ENCODE measurements around the gene WASHC3.
"Not testable (repeated sequence)": the region's sequence is repeated elsewhere in the genome, so short reads cannot be mapped to it uniquely, and the experiment has no call there.

The WASHC3 gene, protein sequence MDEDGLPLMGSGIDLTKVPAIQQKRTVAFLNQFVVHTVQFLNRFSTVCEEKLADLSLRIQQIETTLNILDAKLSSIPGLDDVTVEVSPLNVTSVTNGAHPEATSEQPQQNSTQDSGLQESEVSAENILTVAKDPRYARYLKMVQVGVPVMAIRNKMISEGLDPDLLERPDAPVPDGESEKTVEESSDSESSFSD

DNA sequence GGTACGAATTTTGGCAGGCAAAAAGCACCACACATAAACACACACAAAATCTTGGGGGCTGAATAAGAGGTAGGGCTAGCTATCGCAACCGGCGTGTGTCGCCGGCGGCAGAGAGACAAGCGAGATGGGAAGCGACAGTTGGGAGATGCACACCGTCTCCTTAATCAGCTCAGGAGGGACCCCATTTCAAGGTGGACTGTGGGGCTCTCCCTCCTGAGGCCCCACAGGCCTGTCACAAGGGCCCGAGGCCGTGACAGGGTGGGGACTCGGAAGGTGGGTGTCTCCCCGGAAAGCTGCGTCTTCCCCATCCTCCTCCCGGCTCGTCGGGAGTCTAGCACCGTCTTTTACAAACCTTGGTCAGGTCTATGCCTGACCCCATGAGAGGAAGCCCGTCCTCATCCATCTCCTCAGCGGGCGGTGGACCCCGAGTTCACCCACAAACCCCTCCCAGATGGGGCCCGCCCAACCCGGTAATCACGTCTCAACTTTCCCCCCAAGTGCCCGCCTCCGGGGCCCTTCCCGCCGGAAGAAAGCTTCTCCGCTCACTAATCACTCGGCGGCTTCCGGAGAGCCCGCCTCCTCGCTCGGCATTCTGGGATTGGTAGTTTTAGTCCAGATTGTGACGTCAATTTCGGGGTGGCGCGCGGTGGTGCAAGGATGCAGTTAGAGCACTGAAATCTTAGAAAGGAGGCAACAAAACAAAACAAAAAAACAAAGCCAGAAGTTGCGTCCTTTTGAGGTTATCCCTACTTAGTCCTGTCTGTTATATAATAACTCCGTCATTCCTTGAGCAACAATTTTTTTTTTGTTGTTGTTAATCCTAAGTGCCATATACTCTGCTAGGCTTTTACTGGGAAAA, at the start of gene WASHC3:
Gene WASHC3, minus strand, starts transcription at position 432 of the 859 bp plus-strand sequence. Its CDS starts 29 bp downstream, at position 403.
- peak; percentile 88 to 91 for DNase-seq (ENCODE audit: low read depth in 2 of 2)

DNA sequence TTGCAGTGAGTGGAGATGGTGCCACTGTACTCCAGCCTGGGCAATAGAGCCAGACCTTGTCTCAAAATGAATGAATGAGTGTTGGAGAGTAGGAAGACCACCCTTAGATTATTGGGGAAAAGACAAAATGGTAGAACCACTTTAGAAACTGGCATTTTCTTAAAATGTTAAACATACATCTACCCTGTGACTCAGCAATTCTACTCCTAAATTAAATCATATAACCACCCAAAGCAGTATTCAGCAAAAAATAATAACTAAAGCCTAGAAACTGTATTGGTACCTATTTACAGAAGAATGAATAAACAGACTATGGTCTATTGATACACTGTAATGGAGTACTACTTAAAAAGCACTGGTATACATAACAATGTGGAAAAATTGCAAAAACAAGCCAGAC, 49.0 kb upstream of the WASHC3 start:
- DNase-seq (ENCODE audit: low read depth in 2 of 2), result no peak

GRCh38 chr12:102107970-102108369, 46.2 kb upstream of the WASHC3 start:
- DNase-seq (ENCODE audit: low read depth in 2 of 2), result no peak

GRCh38 chr12:102106905-102107304, 45.1 kb upstream of the WASHC3 start:
- no peak for DNase-seq (ENCODE audit: low read depth in 2 of 2)

GRCh38 chr12:102096855-102097254, 35.1 kb upstream of the WASHC3 start:
- DNase-seq (ENCODE audit: low read depth in 2 of 2), result no peak

DNA sequence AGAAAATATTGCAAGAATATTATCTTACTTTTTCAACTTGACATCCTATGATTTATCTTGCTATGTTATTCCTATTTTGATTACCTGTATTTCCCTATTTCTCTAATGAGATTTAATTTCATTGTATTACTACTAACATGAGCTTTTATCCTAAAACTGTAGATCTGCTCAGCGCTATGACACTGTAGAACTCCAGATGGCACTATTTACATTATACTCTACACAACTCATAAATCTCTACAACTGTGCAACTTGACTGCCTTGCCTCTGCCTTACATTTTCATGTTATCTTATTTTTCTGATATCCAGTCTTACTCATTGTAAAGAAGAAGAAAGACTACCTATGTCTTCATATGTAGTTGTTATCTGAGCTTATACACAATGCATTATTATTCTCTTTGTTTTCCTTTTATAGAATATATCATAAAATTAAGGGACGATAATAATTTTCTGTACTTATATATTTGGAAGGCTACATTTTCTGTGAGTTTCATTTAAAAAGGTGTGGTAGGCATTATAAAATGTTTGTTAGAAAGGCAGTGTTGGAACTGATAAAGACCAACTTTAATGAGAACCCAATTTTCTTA, 34.0 kb upstream of the WASHC3 start:
- DNase-seq (ENCODE audit: low read depth in 2 of 2), result no peak

DNA sequence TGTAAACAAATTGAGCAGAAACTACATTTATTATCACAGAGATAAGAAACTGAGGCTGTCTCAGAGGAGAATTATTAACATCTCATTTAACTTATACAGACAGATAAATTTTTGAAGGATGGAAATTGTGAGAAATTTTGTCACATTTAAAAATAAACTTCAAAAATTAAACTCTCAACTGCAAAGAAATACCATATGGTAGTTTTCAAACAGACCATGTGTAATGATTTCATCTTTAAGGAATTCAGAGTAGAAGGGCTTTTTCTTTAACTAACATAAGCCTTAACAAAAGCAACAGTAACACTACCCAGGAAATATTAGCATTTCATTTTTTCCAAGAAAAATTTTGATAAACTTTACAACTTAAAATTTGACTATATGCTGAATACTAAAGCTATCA, 31.5 kb upstream of the WASHC3 start:
- no peak for DNase-seq (ENCODE audit: low read depth in 2 of 2)

- DNase-seq (ENCODE audit: low read depth in 2 of 2), result not testable (repeated sequence)
Observed at GRCh38 chr12:102089228-102089835, 27.5 kb upstream of the WASHC3 start.

GRCh38 chr12:102080842-102081241, 19.1 kb upstream of the WASHC3 start:
- no peak for DNase-seq (ENCODE audit: low read depth in 2 of 2)

GRCh38 chr12:102072092-102072491, 10.3 kb upstream of the WASHC3 start:
- not testable (repeated sequence) for DNase-seq (ENCODE audit: low read depth in 2 of 2)

DNA sequence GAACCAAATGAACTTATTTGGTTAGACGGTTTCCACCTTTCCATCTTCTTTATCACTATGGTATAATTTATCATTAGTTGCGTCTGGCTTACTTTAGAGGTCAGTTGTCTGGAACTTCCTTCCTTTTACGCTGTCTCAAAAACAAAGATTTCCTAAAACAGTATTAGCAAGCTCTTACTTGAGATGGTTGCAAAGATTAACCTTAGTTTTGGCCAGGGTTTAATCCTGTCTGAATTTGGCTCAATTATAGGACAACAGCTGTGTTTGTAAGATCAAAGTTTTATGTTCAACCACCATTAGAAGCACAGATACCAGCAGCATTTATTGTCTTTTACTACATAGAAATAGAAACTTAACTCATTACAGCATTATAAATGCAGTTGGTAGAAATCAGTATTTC, 7.9 kb upstream of the WASHC3 start:
- DNase-seq (ENCODE audit: low read depth in 2 of 2), result no peak

GRCh38 chr12:102067574-102068258, 5.9 kb upstream of the WASHC3 start:
- no peak for DNase-seq (ENCODE audit: low read depth in 2 of 2)

- no peak for DNase-seq (ENCODE audit: low read depth in 2 of 2)
Observed at GRCh38 chr12:102064476-102064875, 2.7 kb upstream of the WASHC3 start.

DNA sequence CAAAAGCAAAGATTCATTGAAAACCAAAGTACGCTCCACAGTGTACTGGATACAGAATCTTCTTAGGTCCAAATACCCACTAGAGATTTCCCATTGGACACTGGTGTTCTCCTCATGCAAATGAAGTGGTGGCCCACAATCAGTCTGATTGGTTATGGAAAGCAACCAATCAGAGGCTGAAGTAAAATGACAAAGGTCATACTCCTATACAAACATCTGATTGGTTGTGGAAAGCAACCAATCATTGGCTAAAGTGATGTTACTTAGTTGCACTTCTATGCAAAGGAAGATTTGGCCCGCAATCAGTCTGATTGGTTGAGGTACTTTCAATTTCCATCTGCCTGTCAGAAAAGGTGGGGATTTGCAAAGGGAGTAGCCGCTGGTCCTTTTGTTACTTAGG, 1.3 kb upstream of the WASHC3 start:
- no peak for DNase-seq (ENCODE audit: low read depth in 2 of 2)

DNA sequence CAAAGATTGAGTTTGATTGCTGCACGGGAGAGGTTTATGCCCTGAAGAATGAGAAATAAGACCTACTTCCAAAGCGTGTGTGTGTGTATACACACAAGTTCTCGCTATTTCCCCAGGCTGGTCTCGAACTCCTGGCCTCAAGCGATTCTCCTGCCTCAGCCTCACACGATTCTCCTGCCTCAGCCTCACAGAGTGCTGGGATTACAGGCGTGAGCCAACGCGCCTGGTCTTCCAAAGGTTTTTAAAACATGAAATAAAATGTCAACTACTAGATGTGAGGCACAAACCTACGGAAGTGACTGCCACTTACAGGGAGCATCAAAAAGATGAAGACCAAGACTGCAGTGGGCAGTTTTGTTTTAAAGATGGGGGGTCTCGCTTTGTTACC, 622 bp upstream of the WASHC3 start:
- no peak for DNase-seq (ENCODE audit: low read depth in 2 of 2)

DNA sequence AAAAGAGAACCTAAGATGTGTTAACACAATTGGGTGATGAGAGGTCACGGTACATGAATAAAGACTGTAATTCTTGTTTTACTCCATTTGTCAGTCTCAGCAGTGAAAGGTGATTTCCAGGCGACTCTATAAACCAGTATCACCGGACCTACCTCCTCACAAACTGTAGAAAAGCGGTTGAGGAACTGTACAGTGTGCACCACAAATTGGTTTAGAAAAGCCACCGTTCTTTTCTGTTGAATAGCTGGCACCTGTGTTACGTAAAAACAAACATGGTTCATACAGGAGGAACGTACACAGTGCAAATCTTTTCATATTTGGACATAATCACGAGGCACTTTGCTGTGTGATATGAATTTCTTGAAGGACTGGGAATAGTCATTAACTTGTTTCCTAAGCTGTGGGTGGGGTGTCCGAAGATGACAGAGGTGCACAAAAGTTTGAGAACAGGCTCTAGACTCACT, 663 bp downstream of the WASHC3 start:
- DNase-seq (ENCODE audit: low read depth in 2 of 2), result no peak

- no peak for DNase-seq (ENCODE audit: low read depth in 2 of 2)
Observed at GRCh38 chr12:102059343-102059742, 2.4 kb downstream of the WASHC3 start.

DNA sequence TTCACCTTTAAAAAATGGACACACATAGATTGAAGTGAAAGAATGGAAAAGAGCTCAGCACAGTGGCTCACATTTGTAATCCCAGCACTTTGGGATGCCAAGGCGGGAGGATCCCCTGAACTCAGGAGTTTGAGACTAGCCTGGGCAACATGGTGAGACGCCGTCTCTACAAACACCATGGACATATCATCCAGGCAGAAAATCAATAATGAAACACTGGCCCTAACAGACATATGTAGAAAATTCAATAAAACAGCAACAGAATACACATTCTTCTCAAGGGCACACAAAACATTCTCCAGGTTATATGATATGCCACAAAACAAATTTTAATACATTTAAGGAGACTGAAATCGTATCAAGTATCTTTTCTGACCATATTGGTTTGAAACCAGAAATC, 7.4 kb downstream of the WASHC3 start:
- no peak for DNase-seq (ENCODE audit: low read depth in 2 of 2)

- no peak for DNase-seq (ENCODE audit: low read depth in 2 of 2)
Observed at GRCh38 chr12:102053062-102053349, 8.8 kb downstream of the WASHC3 start.

DNA sequence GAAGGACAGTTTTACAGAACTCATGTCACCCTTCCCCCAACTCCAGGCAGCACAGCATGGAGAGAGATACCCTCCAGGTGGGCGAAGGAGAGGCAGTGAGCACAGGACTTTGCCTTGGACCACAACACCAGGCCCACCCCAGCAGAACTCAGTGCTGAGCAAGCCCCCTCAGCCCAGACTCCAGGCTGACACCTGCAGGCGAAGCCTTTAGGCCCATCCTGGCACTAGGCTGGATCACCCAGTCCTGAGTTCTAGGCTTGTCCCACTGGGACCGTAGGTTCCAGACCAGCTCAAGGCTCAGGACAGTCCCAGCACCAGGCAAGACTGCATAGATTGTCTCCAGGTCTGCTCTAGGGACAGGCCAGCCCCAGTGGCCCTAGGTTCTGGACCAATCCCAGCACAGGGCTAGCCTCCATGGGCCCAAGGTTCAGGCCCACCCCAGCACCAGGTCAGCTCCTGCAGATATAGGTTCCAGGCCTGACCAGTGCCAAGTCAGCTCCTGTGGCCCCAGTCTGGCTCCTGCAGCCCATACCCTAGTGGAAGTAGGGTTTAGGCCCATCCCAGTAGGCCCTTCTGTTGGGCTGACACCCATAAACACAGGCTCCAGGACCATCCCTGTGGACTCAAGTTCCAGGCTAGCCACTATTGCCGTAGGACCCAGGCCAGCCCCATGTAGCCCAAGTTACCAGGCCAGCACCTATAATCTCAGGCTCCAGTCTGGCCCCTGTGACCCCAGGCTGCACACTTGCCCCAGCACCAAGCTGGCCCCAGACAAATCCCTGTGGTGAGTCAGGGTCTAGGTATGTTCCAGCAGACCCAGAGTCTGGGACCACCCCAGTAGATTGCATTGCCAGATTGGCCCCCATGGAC, 9.4 kb downstream of the WASHC3 start:
- DNase-seq (ENCODE audit: low read depth in 2 of 2), result no peak

DNA sequence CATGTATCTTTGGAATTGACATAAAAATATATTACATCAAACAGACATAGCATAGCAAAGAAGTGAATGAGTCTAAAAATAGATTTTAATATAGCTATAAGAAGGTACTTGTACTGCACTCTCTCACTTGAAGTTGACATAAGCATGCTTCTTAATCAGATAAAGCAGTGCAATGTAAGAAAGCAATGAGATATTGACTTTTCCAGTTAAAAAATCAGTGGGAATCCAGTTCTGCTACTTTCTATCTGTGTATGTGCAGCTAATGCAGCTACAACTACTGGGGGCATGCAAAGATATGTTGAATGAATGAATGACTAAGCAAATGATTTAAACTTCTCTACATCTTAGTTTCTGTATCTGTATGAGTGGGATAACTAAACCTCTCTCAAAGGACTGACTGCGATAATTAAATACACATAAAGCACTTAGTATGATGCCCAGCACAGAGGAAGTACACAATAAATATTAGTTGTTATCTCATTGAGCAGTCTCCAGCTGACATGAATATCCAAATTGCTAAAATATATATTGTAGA, 10.3 kb downstream of the WASHC3 start:
- no peak for DNase-seq (ENCODE audit: low read depth in 2 of 2)
